Lower leg skin (tissue), 4 donors: ENCODE measurements around the gene ATP2B3. TPM values are rescaled to one million over a fixed set of nuclear protein-coding genes. Genes with fewer than 3 reads are reported as not detected.

Experiments
- DNase-seq, 2 donors: peaks; one replicate each; pipeline ENCODE4 v3.0.0-alpha.2; 2019; ENCODE audit warnings: low spot score in 2 of 2
- H3K4me3 ChIP-seq: fragments of 200-600 bp; sonication (generic); 2 replicates; pipeline ENCODE4 v1.5.1; 2017; ENCODE audit warnings: mild to moderate bottlenecking, low read depth; ENCODE audit not compliant: poor library complexity, severe bottlenecking
- POLR2A ChIP-seq, 2 donors: fragments of 450-650 bp; IDR thresholded peaks; one replicate each; pipeline ENCODE4 v1.6.1; 2016 to 2017; ENCODE audit warnings: antibody characterized with exemption in 2 of 2, mild to moderate bottlenecking in 1 of 2, moderate library complexity in 1 of 2
- WGBS, 2 donors: methylation state at CpG; one replicate each; pipeline ENCODE4 v1.1.5; 2018; 5-methylcytosine and 5-hydroxymethylcytosine counted together
- intact Hi-C: fragments of 100-400 bp; cut with DNase I; formaldehyde crosslinking; loops from one replicate; pipeline ENCODE4 v1.15.0; 2023; ENCODE audit warnings: low total_unique reads
- total RNA-seq, 4 donors: library from RNA; depleted of rRNA; stranded (reverse); fragments of >200 nt; gene quantifications; one replicate each; pipeline ENCODE4 v1.1.0, GENCODE V29; 2016
- TF ChIP-seq, protein P1 (sequence below), 3 donors: fragments of 450-650 bp; IDR thresholded peaks; one replicate each; pipeline ENCODE4 v1.5.1; 2016; ENCODE audit warnings: antibody characterized with exemption in 3 of 3, mild to moderate bottlenecking in 3 of 3, moderate library complexity in 2 of 3

The ATP2B3 gene
- total RNA-seq, 4 donors from 2014 or later, result 0.07 TPM; not detected in 3

DNA sequence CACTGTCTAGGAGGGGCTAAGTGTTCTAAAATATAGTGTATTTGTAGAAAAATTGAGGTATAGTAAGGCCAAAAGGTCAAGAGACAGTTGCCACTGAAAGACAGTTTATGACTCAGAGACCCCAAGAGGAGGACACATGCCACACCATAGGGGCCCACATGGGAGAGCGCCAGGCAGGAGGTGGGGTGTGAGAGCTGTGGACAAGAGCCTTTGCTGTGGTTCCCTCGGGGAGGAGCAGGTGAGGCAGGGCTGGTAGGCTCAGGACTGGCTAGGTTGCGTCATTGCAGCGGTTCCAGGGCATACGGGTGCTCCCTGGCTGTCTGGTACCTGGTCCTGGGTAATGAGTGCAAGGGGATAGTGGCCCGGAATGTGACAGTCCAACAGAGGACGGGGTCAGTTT lies 43.9 kb downstream of the ATP2B3 start:
- 86 to 87% methylated on average over 5 to 7 of the region's 7 CpGs for WGBS, 2 donors
- no peak overlapping the region for H3K4me3 ChIP-seq
- DNase-seq, result no peak
- TF ChIP-seq, protein P1, sequence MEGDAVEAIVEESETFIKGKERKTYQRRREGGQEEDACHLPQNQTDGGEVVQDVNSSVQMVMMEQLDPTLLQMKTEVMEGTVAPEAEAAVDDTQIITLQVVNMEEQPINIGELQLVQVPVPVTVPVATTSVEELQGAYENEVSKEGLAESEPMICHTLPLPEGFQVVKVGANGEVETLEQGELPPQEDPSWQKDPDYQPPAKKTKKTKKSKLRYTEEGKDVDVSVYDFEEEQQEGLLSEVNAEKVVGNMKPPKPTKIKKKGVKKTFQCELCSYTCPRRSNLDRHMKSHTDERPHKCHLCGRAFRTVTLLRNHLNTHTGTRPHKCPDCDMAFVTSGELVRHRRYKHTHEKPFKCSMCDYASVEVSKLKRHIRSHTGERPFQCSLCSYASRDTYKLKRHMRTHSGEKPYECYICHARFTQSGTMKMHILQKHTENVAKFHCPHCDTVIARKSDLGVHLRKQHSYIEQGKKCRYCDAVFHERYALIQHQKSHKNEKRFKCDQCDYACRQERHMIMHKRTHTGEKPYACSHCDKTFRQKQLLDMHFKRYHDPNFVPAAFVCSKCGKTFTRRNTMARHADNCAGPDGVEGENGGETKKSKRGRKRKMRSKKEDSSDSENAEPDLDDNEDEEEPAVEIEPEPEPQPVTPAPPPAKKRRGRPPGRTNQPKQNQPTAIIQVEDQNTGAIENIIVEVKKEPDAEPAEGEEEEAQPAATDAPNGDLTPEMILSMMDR (IDR thresholded peaks at IDR 0.05), result no peak
- no peak for TF ChIP-seq POLR2A (IDR thresholded peaks at IDR 0.05)
- intact Hi-C loops, result no loop called here

DNA sequence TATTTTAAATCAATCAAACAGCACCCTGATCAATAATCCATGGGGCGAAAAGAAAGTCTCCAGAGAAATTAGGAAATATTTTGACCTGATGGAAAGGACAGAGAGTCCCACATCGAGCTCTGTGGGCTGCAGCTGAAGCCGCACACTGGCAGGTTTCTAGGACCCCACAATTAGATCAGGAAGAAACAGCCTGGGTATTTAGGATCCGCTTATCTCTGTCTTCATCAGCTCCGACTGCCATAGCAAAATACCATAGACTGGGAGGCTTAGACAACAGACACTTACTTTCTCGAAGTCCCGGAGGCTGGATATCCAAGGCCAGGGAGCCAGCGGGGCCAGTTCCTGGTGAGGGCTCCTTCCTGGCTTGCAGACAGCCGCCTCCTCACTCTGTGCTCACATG lies 45.1 kb downstream of the ATP2B3 start:
- no peak for DNase-seq
- no peak overlapping the region for H3K4me3 ChIP-seq
- TF ChIP-seq POLR2A (IDR thresholded peaks at IDR 0.05), result no peak
- TF ChIP-seq, protein P1 (IDR thresholded peaks at IDR 0.05), result no peak
- intact Hi-C loops, result no loop called here
- 81 to 97% methylated on average over 9 of the region's 9 CpGs for WGBS, 2 donors

DNA sequence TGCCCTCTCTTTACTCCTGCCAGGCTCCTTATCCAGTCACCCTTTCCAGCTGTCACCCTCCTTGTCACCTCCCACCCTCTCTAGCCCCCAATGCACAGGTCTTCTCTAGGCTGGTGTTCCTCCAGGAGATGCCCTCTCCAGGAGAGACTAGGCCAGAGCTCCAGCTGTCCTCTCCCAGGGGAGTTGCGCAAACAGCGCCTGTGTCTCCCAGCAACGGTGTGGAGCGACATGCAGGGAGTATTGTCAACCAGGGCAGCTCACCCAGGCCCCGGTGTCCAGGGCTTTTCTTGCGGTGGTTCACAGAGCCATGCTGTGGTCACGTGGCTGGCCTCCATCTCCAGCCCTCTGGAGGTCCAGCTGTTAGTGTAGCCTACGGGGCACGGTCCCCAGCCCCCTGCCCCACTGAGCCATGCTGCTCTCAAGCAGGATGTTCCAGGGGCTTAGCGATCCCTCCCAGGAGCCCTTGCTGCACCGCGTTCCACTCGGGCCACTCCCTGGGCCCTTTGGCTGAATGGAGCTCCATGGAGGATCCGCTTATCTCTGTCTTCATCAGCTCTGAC lies 46.7 kb downstream of the ATP2B3 start:
- no peak overlapping the region for H3K4me3 ChIP-seq
- WGBS, 2 donors, result 77 to 100% methylated on average over 2 to 14 of the region's 14 CpGs
- intact Hi-C loops, result no loop called here
- TF ChIP-seq, protein P1 (IDR thresholded peaks at IDR 0.05), result no peak
- no peak for TF ChIP-seq POLR2A (IDR thresholded peaks at IDR 0.05)
- no peak for DNase-seq

DNA sequence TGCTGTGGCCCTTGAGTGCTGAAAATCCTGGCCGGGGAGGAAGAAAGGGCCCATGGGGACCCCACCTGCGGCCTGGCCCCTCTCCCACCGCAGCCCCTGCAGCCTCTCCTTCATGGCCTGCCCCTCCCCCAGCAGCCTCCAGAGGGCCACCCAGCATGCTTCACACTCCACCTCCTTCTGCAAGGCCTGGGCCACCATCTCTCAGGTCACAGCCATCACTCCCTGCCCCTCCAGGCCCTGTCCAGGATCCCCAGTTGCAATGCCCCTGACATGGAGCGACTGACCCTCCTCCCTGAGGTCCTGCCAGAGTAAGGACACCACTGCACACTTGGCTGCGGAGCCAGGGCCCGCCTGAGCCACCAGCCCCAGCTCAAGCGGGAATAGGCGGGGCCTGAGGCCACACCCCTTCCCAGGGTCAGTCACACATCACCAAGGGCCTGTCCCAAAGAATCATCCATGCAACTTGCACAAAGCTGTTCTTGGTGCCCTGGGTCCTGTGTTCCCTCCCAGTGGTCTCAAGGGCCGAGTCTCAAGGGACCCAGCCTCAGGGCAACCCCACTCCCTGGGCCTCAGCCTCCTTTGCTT lies 48.6 kb downstream of the ATP2B3 start:
- intact Hi-C loops, result no loop called here
- 74 to 82% methylated on average over 2 to 9 of the region's 9 CpGs for WGBS, 2 donors
- no peak overlapping the region for H3K4me3 ChIP-seq
- no peak for DNase-seq
- TF ChIP-seq, protein P1 (IDR thresholded peaks at IDR 0.05), result no peak
- TF ChIP-seq POLR2A (IDR thresholded peaks at IDR 0.05), result no peak

DNA sequence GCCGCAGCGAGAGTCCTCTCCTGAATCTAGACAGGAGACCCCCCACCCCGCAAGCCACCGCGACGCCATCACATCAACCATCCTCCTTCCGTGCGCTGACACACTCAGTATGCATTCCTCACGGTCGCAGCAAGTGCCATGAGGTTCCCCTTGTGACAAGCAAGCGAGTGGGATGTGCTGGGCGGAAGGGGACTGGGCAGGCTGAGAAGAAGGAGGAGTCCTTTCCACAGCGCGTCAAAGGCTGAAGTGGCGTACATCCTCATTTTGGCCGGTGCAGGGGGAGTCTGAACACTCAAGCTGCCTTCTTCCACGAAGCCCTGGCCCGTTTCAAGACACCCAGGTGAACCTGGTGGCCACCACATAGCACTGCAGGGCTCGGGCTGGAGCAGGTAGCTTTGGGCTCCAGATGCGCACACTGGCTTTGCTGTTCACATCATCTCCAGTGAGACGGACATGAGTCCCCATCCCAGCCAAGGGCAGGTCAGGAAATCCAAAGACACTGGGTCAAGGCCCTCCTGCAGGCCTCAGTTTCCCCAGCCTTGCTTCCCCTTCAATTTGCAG lies 51.1 kb downstream of the ATP2B3 start:
- no peak for DNase-seq
- TF ChIP-seq, protein P1 (IDR thresholded peaks at IDR 0.05), result no peak
- no peak for TF ChIP-seq POLR2A (IDR thresholded peaks at IDR 0.05)
- no peak overlapping the region for H3K4me3 ChIP-seq
- intact Hi-C loops, result no loop called here
- WGBS, 2 donors, result 83 to 94% methylated on average over 12 to 20 of the region's 21 CpGs
